DOHH2 (cell line): ENCODE data around the gene SLCO1C1.

Source experiments
- H3F3A ChIP-seq: fragments of 200-600 bp; sonication (generic), shearing (Covaris generic); 2 replicates; pipeline ENCODE4 v1.6.0; 2016; ENCODE audit warnings: antibody characterized with exemption, mild to moderate bottlenecking; ENCODE audit not compliant: control insufficient read depth, insufficient read depth
- H3K27ac ChIP-seq: fragments of 200-600 bp; sonication (generic); 2 replicates; pipeline ENCODE4 v1.5.1; 2014; ENCODE audit warnings: low read depth, mild to moderate bottlenecking, low read length, moderate library complexity
- H3K27me3 ChIP-seq: fragments of 200-600 bp; sonication (generic); 2 replicates; pipeline ENCODE4 v1.6.1; 2014; ENCODE audit warnings: mild to moderate bottlenecking, low read length, mixed read lengths; ENCODE audit not compliant: control insufficient read depth
- H3K36me3 ChIP-seq: fragments of 200-600 bp; sonication (generic); 2 replicates; pipeline ENCODE4 v1.6.1; 2014; ENCODE audit warnings: mild to moderate bottlenecking, low read length, moderate library complexity, mixed read lengths; ENCODE audit not compliant: control insufficient read depth
- H3K4me1 ChIP-seq: fragments of 200-600 bp; sonication (generic); 2 replicates; pipeline ENCODE4 v1.6.1; 2014; ENCODE audit warnings: mild to moderate bottlenecking, low read length, mixed read lengths; ENCODE audit not compliant: control insufficient read depth
- H3K4me2 ChIP-seq: fragments of 200-600 bp; sonication (generic); 2 replicates; pipeline ENCODE4 v1.6.0; 2014; ENCODE audit warnings: mild to moderate bottlenecking, low read length, moderate library complexity
- H3K4me3 ChIP-seq: fragments of 200-600 bp; sonication (generic); 2 replicates; pipeline ENCODE4 v1.5.1; 2014; ENCODE audit warnings: mild to moderate bottlenecking, low read length, mixed read lengths
- H3K79me2 ChIP-seq: fragments of 200-600 bp; sonication (generic); 2 replicates; pipeline ENCODE4 v1.6.1; 2014; ENCODE audit warnings: mild to moderate bottlenecking, low read length, mixed read lengths; ENCODE audit not compliant: control insufficient read depth
- H3K9me2 ChIP-seq: fragments of 200-600 bp; sonication (generic); replicated peaks from 2 replicates; pipeline ENCODE4 v1.6.1; 2014; ENCODE audit warnings: mild to moderate bottlenecking, low read length, mixed read lengths; ENCODE audit not compliant: control insufficient read depth
- H3K9me3 ChIP-seq: fragments of 200-600 bp; sonication (generic); 2 replicates; pipeline ENCODE4 v1.6.1; 2014; ENCODE audit warnings: antibody characterized with exemption, low read length, mixed read lengths; ENCODE audit not compliant: control insufficient read depth, insufficient read depth
- H4K20me1 ChIP-seq: fragments of 200-600 bp; sonication (generic); 2 replicates; pipeline ENCODE4 v1.6.0; 2014; ENCODE audit warnings: low read depth, mild to moderate bottlenecking, antibody characterized with exemption, low read length, moderate library complexity; ENCODE audit not compliant: control insufficient read depth, insufficient read depth
- EZH2phosphoT487 ChIP-seq: fragments of 200-600 bp; sonication (generic); IDR thresholded peaks from 2 replicates; pipeline ENCODE4 v1.6.1; 2017; ENCODE audit warnings: borderline replicate concordance, mild to moderate bottlenecking, antibody characterized with exemption, low read length, moderate library complexity, mixed read lengths
- TF ChIP-seq, protein P1 (sequence below): fragments of 200-600 bp; sonication (generic); IDR thresholded peaks from one replicate; pipeline ENCODE4 v1.5.1; 2014; ENCODE audit warnings: antibody characterized with exemption, mild to moderate bottlenecking, low read depth, low read length; ENCODE audit not compliant: poor library complexity, severe bottlenecking

Gene SLCO1C1

DNA sequence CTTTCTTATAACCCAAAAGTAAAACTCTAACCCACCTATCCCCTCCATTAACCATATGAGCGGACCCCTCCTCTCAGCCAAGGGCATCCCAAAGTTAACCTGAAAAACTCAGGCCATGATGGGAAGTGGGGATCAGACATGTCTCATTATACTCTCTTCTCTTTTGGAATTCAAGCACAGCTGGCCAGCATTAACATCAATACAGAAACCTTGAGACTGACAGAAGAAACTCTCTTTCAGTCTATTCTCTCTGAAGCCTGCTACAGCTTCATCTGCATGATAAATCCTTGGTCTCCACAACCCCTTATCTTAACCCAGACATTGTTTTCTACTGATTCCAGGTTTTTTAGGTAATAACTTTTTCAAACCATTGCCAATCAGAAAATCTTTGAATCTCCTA lies 97.8 kb downstream of the SLCO1C1 start:
- H4K20me1 ChIP-seq, result no peaks in the 10 kb centered on the region
- no peaks in the 10 kb centered on the region for H3K4me1 ChIP-seq
- H3K9me3 ChIP-seq, result no peaks in the 10 kb centered on the region
- H3K9me2 ChIP-seq, result no peaks in the 10 kb centered on the region
- H3K4me2 ChIP-seq, result no peak overlapping the region
- H3K36me3 ChIP-seq, result no peaks in the 10 kb centered on the region
- no peaks in the 10 kb centered on the region for H3F3A ChIP-seq
- TF ChIP-seq, protein P1, sequence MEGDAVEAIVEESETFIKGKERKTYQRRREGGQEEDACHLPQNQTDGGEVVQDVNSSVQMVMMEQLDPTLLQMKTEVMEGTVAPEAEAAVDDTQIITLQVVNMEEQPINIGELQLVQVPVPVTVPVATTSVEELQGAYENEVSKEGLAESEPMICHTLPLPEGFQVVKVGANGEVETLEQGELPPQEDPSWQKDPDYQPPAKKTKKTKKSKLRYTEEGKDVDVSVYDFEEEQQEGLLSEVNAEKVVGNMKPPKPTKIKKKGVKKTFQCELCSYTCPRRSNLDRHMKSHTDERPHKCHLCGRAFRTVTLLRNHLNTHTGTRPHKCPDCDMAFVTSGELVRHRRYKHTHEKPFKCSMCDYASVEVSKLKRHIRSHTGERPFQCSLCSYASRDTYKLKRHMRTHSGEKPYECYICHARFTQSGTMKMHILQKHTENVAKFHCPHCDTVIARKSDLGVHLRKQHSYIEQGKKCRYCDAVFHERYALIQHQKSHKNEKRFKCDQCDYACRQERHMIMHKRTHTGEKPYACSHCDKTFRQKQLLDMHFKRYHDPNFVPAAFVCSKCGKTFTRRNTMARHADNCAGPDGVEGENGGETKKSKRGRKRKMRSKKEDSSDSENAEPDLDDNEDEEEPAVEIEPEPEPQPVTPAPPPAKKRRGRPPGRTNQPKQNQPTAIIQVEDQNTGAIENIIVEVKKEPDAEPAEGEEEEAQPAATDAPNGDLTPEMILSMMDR, result no peak
- no peaks in the 10 kb centered on the region for H3K27me3 ChIP-seq
- no peaks in the 10 kb centered on the region for H3K79me2 ChIP-seq
- H3K27ac ChIP-seq, result no peak overlapping the region
- H3K4me3 ChIP-seq, result no peak overlapping the region

DNA sequence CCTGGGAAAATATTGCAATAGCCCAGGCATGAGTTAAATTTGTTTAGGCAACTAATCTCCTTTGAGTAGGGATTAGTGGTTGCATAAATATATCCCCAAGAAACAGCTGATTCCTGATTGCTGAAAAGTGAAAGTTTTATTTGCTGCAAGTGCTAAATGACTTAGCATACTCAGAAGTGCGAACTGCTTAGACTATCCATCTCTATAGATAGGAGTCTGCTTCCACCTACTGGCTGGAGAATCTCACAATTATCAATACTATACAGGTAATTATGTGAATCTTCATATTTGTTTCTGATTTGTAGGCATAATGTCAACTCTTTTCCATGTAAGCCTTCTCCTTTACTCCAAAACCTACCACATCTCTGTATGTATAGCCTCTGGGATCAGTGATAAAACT lies 103.4 kb downstream of the SLCO1C1 start:
- no peaks in the 10 kb centered on the region for H3K27me3 ChIP-seq
- H3K79me2 ChIP-seq, result no peaks in the 10 kb centered on the region
- no peak overlapping the region for H3K4me2 ChIP-seq
- TF ChIP-seq, protein P1, result peak; percentile 15
- TF ChIP-seq EZH2phosphoT487, result no peak
- no peaks in the 10 kb centered on the region for H4K20me1 ChIP-seq
- H3K27ac ChIP-seq, result no peak overlapping the region
- no peaks in the 10 kb centered on the region for H3K9me2 ChIP-seq
- H3F3A ChIP-seq, result no peaks in the 10 kb centered on the region
- no peaks in the 10 kb centered on the region for H3K36me3 ChIP-seq
- H3K4me3 ChIP-seq, result no peak overlapping the region
- H3K4me1 ChIP-seq, result no peaks in the 10 kb centered on the region
- no peaks in the 10 kb centered on the region for H3K9me3 ChIP-seq

DNA sequence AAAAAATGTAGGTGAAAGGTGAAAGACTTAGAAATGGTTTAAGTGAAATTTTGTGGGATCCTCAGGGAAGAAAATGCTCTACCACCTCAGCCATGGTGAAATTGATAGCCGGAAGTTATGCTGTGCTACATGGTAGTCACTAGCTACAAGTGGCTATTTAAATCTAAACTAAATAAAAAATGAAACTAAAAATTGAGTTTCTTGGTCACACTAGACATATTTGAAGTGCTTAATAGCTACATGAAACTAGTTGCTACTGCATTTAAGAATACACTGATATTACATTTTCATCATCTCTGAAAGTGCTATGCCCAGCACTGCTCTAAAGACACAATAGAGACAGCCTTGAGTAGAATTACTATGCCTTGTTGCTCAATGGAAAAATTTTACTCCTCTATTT lies 105.0 kb downstream of the SLCO1C1 start:
- H3F3A ChIP-seq, result no peaks in the 10 kb centered on the region
- H3K9me3 ChIP-seq, result no peaks in the 10 kb centered on the region
- H4K20me1 ChIP-seq, result no peaks in the 10 kb centered on the region
- no peaks in the 10 kb centered on the region for H3K9me2 ChIP-seq
- no peak overlapping the region for H3K27ac ChIP-seq
- H3K36me3 ChIP-seq, result no peaks in the 10 kb centered on the region
- no peak overlapping the region for H3K4me2 ChIP-seq
- H3K4me1 ChIP-seq, result no peaks in the 10 kb centered on the region
- H3K4me3 ChIP-seq, result no peak overlapping the region
- TF ChIP-seq EZH2phosphoT487, result no peak
- TF ChIP-seq, protein P1, result no peak
- H3K27me3 ChIP-seq, result no peaks in the 10 kb centered on the region
- no peaks in the 10 kb centered on the region for H3K79me2 ChIP-seq

DNA sequence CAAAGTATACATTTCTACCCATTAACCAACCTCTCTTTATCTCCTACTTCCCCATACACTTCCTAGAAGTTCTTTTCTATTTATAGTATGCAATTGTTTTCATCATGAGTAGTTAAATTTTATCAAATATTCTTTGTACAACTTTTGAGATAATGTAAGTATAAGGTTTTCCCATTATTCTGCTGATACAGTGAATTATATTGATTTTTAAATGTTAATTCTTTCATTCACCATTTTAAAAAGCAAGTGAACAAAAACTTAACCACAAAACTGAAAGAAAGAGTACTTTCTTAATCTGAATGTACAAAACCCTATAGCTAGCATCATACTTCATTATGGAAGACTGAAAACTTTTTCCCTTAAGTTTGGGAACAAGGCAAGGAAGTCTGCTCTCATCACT lies 105.9 kb downstream of the SLCO1C1 start:
- Histone ChIP-seq H3F3A (no peaks in the 10 kb centered on the region), H4K20me1 (no peaks in the 10 kb centered on the region), H3K4me3 (no peak overlapping the region), H3K27ac (no peak overlapping the region), H3K79me2 (no peaks in the 10 kb centered on the region), H3K27me3 (no peaks in the 10 kb centered on the region), H3K36me3 (no peaks in the 10 kb centered on the region), H3K4me1 (no peaks in the 10 kb centered on the region), H3K9me2 (no peaks in the 10 kb centered on the region), H3K9me3 (no peaks in the 10 kb centered on the region), H3K4me2 (no peak overlapping the region)
- TF ChIP-seq, protein P1, result no peak
- TF ChIP-seq EZH2phosphoT487, result no peak
